ENCODE measurements around the gene GMPR.
"Not testable (repeated sequence)": the region's sequence is repeated elsewhere in the genome, so short reads cannot be mapped to it uniquely, and the experiment has no call there.

The GMPR gene

DNA sequence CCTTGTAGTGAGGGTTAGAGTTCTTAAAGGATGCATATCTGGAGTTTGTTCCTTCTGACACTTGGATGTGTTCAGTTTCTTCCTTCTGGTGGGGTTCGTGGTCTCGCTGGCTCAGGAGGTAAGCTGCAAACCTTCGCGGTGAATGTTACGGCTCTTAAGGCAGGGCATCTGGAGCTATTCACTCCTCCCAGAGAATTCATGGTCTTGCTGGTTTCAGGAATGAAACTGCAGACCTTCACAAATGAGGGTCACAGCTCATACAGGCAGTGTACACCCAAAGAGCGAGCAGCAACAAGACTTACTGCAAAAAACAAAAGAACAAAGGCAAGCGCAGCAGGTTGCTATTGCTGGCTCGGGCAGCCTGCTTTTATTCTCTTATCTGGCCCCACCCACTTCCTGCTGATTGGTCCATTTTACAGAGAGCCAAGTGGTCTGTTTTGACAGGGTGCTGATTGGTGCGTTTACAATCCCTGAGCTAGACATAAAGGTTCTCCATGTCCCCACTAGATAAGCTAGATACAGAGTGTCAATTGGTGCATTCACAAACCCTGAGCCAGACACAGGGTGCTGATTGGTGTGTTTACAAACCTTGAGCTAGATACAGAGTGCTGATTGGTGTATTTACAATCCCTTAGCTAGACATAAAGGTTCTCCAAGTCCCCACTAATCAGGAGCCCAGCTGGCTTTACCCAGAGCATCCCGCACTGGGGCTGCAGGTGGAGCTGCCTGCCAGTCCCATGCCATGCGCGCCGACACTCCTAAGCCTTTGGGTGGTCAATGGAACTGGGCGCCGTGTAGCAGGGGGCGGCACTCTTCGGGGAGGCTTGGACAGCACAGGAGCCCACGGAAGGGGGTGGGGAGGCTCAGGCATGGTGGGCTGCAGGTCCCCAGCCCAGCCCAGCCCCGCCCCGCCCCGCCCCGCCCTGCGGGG, 12.0 kb upstream of the GMPR start:
- DNase-seq, result not testable (repeated sequence)

DNA sequence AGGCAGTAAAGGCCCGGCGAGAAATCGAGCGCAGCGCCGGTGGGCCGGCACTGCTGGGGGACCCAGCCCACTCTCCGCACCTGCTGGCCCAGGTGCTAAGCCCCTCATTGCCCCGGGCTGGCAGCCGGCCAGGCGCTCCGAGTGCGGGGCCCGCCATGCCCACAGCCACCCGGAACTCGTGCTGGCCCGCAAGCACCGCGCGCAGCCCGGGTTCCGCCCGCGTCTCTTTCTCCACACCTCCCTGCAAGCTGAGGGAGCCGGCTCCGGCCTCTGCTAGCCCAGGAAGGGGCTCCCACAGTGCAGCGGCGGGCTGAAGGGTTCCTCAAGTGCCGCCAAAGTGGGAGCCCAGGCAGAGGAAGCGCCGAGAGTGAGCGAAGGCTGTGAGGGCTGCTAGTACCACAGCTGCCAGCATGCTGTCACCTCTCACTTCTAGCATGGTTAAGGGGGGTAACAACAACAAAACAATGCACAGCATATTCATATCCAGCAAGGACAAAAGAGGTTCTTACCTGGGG, 11.3 kb upstream of the GMPR start:
- no peak for DNase-seq

DNA sequence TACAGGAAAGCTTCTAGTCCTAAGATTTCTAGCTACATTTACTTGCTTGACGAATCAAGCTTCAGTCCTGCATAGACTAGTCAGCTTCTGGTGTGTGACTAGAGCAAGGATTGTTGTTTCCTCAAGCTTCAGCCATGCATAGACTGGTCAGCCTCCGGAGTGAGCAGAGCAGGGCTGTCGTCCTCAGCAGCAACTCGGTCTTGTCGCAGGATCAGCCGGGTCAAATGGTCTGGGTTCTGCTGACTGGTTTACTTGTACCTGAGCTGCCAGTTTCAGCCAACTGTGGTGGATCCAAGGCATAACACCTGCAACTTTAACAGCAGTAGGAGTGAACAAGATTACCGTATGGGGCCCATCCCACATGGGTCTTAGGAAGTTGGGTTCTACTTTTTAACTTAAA, 10.8 kb upstream of the GMPR start:
- DNase-seq, result no peak

DNA sequence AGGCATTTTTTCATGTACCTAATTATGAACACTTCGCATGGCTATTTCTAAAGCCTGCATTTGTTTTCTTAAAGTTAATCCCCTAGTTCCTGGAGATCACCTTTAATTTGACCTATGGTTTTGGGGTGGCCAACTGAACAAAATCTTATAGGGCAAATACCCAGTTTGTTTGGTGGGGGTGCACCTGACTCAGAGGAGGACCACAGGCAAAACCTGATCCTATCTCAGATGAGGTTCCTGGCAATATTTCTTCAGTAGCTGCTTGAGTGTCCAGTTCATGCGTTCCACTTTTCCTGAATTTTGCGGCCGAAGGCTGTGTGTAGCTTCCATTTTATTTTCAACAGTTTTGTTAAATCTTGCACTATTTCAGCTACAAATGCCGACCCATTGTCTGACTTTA, 10.3 kb upstream of the GMPR start:
- no peak for DNase-seq

DNA sequence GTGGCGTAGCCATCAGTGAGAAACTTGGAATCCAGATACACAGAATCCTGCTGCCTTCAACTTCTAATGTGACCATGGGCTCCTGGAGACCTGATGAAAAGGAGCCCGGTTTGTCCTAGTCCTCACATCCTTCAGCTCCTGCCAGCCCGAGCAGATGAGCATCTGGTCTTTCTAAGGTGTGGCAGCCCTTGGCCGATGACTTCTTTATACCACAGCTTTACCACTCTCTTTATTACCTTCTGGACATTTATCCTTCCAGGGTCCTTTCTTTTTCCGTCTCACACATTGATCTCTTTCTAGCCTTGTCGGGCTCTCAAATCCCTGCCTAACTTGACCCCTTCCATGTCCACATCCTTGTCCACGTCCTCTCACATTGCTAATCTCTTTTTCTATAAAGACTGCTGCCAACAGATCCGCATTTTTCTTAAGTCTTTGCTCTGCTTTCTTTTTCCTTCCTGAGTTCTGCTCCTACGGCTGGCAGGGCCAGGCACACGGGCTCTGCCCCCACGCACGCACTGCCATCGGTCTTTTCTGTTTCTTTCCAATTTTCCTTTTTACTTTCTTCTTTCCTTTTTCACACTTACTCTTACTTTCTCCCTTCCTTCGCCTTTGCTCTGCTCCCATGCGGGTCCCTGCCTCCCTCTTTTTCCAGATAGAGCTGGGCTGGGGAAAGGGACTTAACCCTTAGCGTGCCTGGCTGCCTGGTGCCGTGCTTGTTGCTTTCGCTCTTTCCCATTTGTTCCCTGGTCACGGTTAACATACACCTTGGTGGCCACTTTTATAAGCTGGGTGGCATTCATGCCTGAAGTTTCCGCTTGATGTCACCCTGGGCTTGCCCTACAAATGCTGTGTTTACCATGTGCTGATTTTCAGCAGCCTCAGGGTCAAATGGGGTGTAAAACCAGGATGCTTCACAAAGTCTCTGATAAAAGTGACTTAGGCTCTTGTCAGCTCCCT, 9.4 kb upstream of the GMPR start:
- DNase-seq, result no peak

DNA sequence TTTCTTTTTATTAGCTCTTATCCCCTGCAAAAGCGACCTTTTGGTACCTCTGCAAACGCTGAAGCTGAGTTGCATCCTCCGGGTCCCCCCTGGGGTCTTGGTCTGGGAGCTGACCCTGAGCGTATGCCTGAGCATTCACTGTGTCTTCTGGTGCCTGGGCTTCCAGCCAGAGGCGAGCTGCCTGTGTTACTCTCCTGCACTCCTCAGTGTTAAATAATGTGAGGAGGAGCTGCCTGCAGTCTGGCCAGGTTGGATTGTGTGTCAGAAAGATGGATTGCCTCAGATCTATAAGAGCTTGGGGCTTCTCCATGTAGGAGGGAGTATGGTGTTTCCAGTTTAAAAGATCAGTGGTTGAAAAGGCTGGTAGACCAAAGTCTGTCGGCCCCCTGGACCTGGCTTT, 8.7 kb upstream of the GMPR start:
- no peak for DNase-seq

DNA sequence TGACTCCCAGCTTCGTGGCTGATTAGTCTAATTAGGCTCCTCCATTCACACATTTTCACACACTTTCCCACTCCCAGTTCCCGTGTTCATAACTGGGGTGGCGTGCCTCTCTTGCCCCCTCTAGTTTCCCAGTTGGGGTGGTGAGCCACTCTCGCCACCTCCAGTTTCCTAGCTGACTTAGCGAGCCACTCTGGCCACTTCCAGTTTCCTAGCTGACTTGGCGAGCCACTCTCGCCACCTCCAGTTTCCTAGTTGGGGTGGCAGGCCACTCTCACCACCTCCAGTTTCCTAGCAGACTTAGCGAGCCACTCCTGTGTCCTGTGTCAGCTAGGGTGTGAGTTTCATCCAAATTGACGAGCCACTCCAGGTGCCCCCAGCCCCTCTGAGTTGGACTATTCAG, 7.4 kb upstream of the GMPR start:
- DNase-seq, result no peak

DNA sequence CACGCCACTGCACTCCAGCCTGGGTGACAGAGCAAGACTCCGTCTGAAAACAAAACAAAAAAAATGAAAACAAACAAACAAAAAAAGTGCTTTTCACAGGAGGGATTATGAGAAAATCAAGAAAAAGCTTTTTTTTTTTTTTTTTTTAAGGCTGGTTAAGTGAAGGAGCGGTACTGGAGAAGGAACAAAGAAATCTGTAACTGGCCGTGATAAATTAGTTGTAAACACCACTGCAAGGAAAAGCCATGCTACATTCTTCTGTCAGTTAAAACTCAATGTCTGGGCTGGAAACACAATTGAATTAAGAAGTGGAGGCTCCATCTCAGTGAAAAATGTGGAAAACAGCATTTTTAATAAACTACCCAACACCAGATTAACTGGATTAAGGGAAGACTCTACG, 6.3 kb upstream of the GMPR start:
- DNase-seq, result no peak

DNA sequence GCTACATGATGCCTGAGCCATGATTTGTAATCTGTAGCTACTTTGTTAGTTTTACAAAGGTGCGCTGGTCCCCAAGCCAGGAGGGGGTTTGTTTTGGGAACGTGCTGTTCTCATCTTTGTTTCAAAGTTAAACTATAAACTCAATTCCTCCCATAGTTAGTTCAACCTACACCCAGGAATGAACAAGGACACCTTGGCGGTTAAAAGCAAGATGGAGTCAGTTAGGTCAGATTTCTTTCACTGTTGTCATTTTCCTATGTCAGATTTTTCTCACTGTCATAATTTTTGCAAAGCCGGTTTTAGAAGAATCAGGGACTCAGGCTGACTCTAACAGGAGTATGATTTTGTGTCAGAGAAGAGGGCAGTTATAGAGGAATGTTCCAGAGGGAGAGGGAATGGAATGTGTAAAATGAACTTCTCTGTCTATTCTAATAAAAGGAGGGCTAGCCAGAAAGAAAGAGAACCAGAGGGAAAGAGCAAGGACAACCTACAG, 2.3 kb upstream of the GMPR start:
- no peak for DNase-seq

DNA sequence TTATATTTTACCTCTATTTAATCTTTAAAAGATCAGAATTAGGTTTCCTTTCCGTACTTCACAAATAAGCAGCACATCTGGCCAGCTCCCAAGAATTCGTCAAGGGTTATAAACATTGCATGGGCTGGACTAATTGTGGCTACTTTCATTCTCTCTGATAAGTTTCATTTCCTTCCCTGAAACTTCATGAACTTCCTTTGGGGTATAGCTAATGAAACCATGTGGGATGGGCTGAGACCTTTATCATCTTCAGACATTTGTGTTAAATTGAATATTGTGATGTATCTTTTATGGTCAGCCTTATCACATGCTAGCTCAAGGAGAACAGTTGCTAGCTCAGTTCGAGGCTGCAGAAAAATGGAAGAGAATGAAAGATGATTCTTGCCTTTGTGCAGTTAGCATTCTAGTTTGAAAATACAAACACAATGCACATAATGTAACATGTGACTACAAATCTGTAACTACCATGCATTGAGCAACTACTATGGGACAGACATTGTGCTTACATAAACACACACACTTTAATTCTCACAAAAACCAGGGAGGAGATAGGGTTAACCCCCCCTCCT, 1.7 kb upstream of the GMPR start:
- no peak for DNase-seq

DNA sequence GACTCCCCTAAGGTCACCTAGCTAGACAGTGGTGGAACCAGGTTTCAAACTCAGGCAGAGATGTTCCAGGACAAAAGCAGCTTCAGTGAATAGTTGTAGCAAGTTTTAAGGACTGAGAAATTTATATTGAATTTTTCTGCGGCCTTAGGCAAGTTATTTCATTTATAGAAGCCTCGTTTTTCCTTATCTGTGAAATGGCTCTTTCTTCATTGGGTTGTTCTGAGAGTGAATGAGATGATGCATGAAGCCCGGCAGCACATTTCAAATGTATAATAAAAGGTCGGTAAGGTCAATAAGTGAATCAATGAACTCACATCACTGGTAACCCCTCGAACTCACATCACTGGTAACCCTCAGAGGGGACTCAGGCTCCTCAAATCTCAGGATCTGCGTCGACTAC, 1.1 kb upstream of the GMPR start:
- no peak for DNase-seq

DNA sequence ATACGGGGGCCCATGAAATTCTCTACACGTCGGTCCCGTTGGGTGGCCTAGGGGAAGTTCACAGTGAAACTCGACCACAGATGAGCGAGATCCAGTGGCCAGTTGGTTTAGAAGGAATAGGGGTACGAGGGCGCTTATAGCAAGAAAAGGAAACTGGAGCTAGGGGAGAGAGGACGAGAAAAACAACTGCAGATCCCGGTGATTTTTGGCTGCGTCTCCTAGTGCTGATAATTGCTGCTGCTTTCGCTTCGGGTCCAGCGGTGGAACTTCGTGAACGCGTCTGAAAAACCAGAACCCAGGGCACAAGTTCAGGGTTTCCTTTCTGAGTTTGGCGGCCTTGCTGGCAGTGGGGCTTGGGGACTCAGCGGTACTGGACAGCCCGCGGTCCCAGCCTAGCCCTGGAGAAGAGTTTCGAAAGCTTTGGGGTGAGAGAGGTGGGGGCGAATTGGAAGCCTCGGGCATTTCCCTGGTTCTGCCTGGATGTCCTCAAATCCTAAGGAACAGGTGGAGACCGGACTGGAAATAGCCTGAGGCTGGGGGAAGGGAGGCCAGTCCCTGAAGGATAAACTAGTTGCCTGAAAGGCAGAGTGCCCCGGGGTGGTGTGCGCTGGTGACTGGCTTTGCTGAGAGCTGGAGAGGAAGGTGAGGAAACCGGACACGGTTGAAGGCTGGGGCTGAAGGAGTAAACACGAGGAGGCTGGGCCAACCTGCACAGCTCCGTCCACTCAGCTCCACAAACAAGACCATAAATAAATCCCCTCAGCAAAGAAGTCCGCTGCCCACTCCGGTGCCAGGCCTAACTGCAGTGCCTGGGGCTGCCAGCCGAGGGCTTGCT, 793 bp downstream of the GMPR start:
- DNase-seq, result no peak

DNA sequence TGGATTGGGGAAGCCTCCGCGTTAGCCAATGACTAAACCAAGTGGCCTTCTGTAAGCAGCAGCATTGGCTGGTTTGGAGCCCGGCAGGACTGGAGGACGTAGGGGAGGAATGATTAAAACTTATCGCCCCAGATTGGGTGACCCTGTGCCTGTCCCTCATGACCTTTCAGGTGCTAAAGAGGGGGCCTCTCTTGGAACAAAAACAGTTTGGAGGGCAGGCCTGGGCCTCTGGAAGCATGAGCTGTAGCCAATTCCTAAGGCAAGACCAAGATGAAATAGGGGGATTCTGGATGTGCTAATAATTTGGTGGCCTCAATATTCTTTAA, 1.4 kb downstream of the GMPR start:
- DNase-seq, result no peak

DNA sequence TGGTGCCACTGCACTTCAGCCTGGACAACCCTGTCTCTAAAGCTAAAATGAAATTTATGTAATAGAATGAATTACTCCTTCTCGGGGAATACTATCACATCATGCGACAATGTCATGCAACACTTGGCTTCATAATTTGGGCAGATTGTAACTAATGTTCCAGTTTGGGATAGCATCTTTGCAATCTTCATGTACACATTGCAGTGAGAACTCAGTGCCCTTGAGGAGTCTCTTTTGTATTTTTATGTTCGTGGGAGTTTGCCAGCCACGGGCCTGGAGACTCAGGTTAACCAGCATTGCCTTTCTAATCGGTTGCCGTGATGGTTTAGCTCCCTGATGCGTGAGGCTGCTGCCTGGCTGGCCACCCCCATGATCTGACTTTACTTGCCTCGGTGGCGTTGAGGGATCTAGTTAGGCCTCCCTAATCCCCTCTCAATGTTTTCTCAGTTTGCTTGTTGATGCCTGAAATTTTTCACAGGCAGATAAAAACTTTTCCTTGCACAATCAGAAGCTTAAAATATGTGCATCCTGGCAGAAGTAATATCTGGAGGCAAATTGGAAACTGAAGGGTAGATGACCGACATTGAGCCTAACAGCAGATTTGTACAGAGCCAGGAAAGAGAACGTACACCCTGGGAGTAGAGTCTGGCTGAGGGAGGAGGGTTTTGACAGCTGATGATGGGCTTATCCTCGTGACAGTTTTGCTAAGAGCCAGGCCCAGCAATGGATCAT, 2.4 kb downstream of the GMPR start:
- DNase-seq, result no peak

DNA sequence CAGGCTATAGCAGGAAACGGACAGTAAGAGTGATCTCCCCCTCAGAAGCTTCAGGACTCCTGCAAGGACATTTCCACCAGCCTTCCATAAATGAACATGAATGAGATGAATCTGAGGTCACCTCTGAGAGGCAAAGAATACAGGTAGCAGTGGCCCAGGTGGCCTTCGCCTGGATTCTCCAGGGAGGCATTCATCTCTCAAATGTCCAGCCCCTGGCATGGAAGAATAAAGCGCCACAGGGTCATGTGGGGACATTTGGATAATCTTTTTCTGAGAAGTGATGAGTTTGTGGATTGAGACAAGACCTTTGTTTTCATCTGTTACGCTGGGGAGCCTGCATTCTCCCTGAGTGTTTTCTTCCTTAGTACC, 2.9 kb downstream of the GMPR start:
- DNase-seq, result no peak

DNA sequence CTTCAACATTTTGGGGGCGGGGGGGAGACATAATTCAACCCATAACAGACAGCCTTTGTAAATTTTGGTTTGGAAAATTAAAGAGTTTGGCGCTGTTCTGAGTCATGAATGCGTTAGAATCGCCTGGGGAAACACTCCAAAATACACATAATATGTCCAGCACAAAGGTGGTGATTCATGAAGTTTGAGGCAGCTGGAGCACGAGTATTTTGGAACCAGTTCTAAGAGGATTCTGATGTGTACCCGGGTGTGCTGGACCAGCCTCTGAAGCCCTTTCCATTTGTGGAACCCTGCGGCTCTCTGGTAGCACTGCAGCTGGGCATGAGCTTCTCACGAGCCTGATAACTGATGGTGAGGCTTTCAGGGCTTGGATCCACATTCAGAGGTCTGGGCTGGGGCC, 4.7 kb downstream of the GMPR start:
- DNase-seq, result no peak

DNA sequence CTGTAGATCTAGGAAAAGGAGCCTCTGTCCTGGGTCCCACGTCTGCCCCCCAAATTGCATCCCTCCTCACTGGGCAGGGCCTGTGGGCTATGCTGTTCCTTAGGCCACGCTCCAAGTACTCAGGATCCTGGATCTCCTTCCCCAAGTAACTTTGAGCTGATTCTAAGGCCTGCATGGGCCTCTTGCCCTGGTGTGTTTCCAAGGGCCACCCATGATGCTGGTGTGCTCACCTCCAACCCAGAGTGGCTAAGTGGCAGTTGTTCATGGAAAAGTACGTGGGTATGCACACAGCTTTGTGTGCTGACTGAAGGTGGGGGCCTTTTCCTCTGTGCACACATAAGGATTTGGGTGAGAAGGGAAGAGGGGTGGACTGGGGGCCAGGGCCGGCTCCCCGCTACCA, 5.3 kb downstream of the GMPR start:
- no peak for DNase-seq

DNA sequence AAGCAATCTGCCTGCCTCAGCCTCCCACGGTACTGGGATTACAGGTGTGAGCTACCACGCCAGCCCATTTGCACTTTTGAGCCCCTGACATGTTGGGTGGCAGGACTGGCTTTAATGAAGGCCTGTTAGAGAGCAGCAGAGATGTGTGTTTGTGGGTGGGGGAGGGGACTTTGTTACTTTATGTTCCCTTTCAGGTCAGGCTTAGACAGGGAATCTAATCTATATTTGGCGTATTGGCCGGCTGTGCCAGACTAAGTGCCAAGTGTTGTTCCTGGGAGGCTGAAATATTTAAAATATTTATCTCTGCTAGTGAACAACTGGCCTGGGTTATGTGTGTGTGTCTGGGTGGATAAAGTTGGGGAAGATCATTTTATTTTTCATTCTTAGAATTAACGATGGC, 6.1 kb downstream of the GMPR start:
- no peak for DNase-seq

DNA sequence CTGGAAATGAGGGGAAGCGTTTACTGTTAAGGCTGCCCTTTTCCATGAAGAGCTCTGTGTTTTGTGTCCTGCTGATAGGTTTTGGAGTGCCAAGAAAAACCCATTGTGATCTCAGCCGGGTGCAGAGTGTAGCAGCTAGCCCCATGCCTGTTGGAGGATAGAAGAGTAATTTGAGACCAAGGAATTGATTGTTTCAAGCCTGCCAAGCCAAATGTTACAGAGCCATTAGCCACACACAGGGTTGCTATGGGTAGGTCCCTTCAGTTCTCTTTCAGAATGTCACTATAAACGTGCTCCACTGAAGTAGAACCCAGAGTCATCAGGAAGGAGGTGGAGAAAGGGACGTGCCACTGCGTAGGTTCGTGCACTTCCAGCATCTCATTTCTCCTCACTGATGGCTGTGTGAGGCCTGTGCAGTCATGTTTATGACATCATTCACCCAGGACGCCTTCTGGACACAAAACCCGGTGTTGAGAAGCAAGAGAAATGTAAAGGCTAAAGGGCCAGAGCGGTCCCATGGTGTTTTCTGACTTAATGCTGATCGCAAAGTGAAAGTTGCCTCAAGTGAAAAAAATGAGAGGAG, 6.6 kb downstream of the GMPR start:
- no peak for DNase-seq

DNA sequence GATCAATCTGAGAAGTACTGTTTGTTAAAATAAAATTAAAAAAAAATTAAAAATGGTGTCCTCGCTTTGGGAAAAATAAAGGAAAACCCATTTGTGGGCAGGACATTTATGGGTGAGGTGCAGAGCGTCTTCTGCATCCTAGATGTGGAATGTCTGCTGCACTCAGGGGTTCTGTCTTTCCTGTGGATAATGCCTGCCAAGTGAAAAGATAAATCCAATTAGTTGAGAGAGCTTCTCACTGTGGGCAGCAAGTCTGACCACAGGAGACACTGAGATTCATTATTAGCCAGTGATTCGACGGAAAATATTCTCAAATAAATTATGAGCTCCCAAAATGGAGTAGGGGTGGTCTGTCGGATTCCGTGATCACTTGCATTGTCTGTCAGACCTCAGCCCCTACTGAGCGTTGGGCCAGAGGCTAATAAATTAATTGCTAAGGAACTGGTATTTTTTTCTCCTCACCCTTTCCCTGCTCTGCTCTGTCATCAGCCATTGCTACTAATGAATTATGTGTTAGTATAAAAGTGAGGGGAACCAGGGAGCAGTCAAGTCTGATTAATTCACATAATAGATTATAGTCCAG, 10.0 kb downstream of the GMPR start:
- no peak for DNase-seq

DNA sequence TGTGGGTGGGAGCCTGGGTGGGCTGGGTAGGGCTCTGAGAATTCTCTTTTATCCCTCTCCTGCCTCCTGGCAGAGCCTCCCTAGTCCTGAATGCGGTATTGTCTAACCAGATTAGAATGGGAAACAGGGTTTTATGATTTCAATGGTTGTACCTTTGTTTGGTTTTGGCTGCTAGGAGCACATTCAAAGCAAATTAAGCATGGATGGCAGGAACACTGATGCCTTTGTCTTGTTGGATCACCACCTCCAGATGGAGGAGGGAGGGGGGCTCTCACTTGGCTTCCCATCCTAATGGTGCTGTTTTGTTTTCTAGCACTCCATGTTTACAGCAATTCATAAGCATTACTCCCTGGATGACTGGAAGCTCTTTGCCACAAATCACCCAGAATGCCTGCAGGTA, 11.6 kb downstream of the GMPR start:
- DNase-seq, result peak; percentile 84
